AG20443 (cell line): ENCODE measurements around the gene HSPA1A.
"Not testable (repeated sequence)": the region's sequence is repeated elsewhere in the genome, so short reads cannot be mapped to it uniquely, and the experiment has no call there.

ENCODE experiments used
- DNase-seq: peaks from one replicate; pipeline ENCODE4 v3.0.0; 2012; ENCODE audit warnings: low spot score, mixed read lengths

Gene HSPA1A

DNA sequence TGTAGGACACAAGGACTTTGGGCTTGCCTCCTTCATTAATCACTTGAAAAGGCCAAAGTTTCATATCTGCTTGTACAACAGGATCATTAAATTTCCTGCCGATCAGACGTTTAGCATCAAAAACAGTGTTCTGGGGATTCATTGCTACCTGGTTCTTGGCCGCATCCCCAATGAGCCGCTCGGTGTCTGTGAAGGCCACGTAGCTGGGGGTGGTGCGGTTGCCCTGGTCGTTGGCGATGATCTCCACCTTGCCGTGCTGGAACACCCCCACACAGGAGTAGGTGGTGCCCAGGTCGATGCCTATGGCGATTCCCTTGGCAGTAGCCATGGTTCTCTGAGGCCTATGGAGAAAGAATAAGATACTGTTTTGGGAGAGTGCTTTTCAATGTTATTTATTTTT is 3.7 kb upstream of the HSPA1A start:
- DNase-seq, result no peak

- no peak for DNase-seq
Observed at GRCh38 chr6:31813465-31813849, 1.9 kb upstream of the HSPA1A start.

DNA sequence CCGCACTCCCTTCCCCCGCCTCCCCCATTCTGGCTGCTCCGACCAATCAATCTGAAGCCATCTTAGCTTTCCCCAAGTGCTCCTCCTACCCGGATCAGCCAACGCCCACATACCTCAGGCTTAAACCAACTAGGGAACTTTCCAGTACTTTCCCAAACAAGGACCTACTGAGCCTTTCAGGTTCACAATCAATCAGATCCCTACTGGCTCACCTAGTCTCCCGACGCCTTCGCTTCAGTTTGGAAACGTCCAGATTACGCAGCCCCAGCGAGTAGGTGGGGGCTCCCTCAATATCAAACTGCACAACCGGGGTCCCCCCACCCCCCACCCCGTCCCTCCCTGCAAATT is 692 bp upstream of the HSPA1A start:
- DNase-seq, result peak; percentile 92

DNA sequence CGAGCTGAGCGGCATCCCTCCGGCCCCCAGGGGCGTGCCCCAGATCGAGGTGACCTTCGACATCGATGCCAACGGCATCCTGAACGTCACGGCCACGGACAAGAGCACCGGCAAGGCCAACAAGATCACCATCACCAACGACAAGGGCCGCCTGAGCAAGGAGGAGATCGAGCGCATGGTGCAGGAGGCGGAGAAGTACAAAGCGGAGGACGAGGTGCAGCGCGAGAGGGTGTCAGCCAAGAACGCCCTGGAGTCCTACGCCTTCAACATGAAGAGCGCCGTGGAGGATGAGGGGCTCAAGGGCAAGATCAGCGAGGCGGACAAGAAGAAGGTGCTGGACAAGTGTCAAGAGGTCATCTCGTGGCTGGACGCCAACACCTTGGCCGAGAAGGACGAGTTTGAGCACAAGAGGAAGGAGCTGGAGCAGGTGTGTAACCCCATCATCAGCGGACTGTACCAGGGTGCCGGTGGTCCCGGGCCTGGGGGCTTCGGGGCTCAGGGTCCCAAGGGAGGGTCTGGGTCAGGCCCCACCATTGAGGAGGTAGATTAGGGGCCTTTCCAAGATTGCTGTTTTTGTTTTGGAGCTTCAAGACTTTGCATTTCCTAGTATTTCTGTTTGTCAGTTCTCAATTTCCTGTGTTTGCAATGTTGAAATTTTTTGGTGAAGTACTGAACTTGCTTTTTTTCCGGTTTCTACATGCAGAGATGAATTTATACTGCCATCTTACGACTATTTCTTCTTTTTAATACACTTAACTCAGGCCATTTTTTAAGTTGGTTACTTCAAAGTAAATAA is 2.0 kb downstream of the HSPA1A start:
- not testable (repeated sequence) for DNase-seq

GRCh38 chr6:31817929-31818511 is 2.7 kb downstream of the HSPA1A start:
- DNase-seq, result not testable (repeated sequence)

- no peak for DNase-seq
Observed at GRCh38 chr6:31819871-31820299, 4.5 kb downstream of the HSPA1A start.

- DNase-seq, result not testable (repeated sequence)
Observed at GRCh38 chr6:31820399-31820798, 5.1 kb downstream of the HSPA1A start.

DNA sequence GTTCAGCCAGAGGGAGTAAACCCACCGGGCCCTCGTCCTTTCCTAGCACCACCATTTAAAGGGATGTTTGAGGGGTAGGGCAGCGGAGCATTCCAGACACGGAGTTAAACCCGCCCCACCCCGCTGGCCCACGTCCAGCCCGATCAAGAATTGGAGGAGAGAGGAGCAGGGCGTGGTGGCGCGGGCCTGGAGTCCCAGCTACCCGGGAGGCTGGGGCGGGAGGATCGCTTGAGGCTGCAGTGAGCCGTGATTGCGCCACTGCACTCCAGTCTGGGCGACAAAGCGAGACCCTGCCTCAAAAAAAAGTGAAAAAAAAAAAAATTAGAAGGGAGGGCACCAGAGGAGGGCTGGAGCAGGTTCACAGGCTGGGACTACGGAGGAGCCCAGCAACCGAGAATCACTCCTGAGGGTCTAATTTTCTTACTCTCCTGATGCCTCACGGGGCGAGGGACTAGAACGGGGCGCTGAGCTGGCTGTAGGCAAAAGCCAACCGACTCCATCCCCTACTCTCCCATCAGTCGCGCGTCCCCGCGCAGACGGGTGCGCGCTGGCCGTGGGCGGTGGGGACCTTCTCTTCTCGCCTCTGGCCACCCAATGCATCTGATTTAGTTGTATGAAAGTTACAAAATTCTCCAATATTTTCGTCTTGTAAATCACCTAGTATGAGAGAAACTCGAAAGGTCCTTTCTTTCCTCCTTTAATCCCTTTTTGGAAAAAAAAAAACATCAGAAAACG is 6.1 kb downstream of the HSPA1A start:
- peak; percentile 42 for DNase-seq

DNA sequence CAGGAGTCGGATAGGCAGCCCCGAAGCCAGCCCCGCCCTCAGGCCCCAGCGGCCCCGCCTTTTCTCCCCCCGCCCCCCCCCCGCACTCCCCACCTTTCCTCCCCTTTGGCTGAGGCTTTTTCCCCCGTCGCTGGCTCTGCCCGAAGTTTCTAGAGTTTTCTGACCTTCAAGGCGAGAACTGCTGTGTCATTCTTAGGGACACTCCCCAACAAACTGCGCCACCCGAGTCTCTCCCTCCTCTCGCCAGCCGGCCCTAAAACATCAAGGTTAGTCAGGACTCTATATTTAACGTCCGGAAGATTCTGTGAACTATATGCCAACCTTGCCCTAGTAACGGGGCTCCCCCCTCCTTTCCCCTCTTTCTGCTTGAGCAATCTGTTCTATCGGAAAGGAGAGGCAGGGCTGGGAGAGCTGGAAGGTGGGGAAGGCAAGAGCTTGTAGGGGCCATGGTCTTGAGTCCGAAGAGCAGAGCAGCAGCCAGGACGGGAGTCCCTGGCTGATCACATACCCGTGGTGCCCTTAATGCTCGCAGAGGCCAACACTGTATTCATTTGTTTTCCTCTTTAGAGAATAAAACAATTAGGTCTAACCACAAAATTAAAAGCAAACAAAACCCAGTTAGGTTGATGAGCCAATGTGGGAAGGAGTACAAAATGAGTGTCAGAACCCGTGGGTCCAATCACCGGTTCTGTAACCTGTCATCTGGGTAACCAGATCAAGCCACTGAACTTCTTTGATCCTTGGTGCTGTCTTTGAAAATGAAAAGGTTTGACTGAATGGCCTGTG is 6.9 kb downstream of the HSPA1A start:
- peak; percentile 86 for DNase-seq

DNA sequence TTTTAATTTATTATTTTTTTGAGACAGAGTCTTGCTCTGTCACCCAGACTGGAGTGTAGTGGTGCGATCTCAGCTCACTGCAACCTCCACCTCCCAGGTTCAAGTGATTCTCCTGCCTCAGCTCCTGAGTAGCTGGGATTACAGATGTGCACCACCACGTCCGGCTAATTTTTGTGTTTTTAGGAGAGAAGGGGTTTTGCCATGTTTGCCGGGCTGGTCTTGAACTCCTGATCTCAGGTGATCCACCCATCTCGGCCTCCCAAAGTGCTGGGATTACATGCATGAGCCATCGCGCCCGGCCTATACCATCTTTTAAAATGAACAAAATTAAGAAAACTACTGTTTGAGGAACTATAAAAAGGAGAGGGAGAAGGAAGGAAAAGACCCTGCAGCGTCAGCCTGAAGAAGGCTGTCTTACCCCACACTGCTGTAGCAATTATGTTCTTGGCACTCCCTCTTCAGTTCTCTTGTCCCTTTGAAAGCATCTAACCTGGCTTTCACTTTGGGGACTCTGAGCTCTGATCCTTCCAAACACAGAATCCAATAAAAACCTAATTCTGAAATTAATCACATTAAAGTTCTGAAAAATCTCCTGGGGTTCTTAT is 8.4 kb downstream of the HSPA1A start:
- not testable (repeated sequence) for DNase-seq

DNA sequence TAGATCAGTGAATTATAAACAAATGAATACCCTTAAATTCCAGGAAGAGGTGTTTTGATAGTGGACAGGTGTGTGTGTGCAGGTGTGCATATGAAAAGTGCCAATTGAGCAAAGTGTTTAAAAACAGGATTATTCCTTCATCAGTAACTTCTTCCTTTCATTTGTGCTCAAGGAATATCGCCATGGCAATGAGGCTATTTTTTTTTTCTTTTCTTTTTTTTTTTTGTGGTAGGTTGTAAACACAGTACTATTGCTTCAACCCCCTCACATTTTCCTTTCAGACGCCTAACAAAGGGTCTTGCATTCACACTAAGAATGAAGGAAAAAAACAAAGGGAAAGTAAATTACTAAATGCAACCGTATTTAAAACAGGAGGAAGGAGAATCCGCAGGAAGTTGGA is 10.2 kb downstream of the HSPA1A start:
- DNase-seq, result no peak

GRCh38 chr6:31826793-31827285 is 11.5 kb downstream of the HSPA1A start:
- peak; percentile 80 for DNase-seq

- peak; percentile 96 for DNase-seq
Observed at GRCh38 chr6:31827286-31828079, 12.1 kb downstream of the HSPA1A start, which contains the start of gene HSPA1B. Gene HSPA1B (plus strand): TSS chr6:31827738. CDS start chr6:31827951, 213 bp downstream.

GRCh38 chr6:31829633-31830283 is 14.4 kb downstream of the HSPA1A start:
- no peak for DNase-seq

DNA sequence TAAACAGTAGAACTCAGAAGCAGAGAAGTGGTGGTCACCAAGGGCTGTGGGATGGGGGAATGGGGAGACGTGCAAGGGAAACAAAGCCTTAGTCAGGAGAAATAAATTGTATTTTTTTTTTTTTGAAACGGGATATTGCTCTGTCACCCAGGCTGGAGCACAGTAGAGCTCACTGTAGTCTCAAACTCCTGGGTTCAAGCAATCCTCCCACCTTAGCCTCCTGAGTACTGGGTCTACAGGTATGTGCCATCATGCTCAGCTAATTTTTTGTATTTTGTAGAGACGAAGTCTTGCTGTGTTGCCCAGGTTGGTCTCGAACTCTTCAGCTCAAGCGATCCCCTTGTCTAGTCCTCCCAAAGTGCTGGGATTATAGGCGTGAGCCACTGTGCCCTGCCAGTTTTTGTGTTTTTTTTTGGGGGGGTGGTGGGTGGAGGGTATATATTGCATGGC is 15.6 kb downstream of the HSPA1A start:
- no peak for DNase-seq

GRCh38 chr6:31831350-31832215 is 16.2 kb downstream of the HSPA1A start:
- no peak for DNase-seq

DNA sequence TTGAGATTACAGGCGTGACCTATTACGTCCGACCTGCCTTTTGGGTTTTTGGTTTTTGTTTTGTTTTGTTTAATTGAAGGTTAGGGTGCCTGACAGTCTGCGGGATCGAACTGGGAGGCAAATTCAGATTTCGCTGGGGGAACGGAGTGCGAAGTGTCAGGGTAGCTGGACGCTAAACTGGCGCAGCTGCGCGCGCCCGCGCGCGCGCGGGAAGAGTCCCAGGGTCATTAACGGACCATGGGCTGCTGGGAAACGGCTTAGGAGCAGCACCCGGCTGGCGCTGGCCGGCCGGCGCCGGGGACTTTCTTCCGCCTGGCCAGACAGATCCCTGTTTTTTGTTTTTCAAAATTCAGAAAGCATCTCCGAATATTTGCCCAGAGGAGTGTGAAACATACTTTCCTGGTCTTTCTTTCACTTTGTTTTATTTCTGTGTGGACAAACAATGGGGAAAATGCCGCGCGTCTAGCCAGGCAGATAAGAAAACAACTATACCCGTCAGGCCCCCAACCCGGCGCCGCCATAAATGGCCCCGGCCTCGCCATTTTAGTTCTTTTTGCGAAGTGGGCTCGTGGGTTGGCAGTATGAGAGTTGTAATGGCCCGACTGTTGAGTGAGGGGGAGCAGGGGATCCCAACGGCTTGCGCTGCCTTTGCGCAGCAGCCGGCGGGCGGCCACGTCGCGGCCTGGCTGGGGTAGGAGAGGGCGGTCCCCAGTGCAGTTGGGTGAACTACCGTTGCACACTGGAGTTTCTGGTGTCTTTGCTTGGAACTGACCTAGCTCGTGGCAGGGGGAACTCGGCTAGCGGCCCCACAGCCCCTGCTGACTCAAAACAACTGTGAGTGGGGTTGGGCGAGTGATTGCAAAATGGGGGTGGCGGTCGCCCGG is 19.3 kb downstream of the HSPA1A start:
- DNase-seq, result peak; percentile 92

GRCh38 chr6:31836047-31836473 is 20.7 kb downstream of the HSPA1A start:
- no peak for DNase-seq
